ENCODE results near the gene SPSB3. TPM values are rescaled to one million over a fixed set of nuclear protein-coding genes. Genes with fewer than 3 reads are reported as not detected.

The SPSB3 gene
- total and polyA plus RNA-seq, 7 donors: 34.4 to 98.4 (median 61.4) TPM

GRCh38 chr16:1816396-1817275 is 34.3 kb upstream of the SPSB3 start:
- H3K4me3 ChIP-seq: no peak overlapping the region
- peaks cover 32 to 84% (median 41%) of the 10 kb centered on the region in 4 donors for H3K36me3 ChIP-seq
- H3K27me3 ChIP-seq: no peaks in the 10 kb centered on the region
- no peak overlapping the region for H3K27ac ChIP-seq
- DNase-seq: no peak
- TF ChIP-seq POLR2AphosphoS5 (IDR thresholded peaks at IDR 0.05): no peak
- TF ChIP-seq CTCF (IDR thresholded peaks at IDR 0.05): no peak
- no peak for TF ChIP-seq EP300 (IDR thresholded peaks at IDR 0.05)
- no peak for TF ChIP-seq POLR2A (IDR thresholded peaks at IDR 0.05)
- peaks cover 0 to 6% (median 0%) of the 10 kb centered on the region in 4 donors for H3K4me1 ChIP-seq
- intact Hi-C loops (cut with DNase I): no loop called here
- WGBS, 2 donors: 95 to 96% methylated on average over 40 of the region's 40 CpGs
- H3K9me3 ChIP-seq: no peaks in the 10 kb centered on the region

- no peaks in the 10 kb centered on the region for H3K27me3 ChIP-seq
- TF ChIP-seq EP300 (IDR thresholded peaks at IDR 0.05) (no peak), POLR2A (IDR thresholded peaks at IDR 0.05) (no peak), POLR2AphosphoS5 (IDR thresholded peaks at IDR 0.05) (no peak), CTCF (IDR thresholded peaks at IDR 0.05) (no peak)
- H3K4me3 ChIP-seq: no peak overlapping the region
- WGBS, 2 donors: 89 to 92% methylated on average over 11 of the region's 11 CpGs
- no peaks in the 10 kb centered on the region for H3K9me3 ChIP-seq
- H3K36me3 ChIP-seq: peaks cover 25 to 78% (median 32%) of the 10 kb centered on the region in 4 donors
- intact Hi-C loops (cut with DNase I): no loop called here
- H3K27ac ChIP-seq: no peak overlapping the region
- peaks cover 0 to 6% (median 0%) of the 10 kb centered on the region in 4 donors for H3K4me1 ChIP-seq
- DNase-seq: no peak
These were observed 33.1 kb upstream of the SPSB3 start for GRCh38 chr16:1815461-1815860.

DNA sequence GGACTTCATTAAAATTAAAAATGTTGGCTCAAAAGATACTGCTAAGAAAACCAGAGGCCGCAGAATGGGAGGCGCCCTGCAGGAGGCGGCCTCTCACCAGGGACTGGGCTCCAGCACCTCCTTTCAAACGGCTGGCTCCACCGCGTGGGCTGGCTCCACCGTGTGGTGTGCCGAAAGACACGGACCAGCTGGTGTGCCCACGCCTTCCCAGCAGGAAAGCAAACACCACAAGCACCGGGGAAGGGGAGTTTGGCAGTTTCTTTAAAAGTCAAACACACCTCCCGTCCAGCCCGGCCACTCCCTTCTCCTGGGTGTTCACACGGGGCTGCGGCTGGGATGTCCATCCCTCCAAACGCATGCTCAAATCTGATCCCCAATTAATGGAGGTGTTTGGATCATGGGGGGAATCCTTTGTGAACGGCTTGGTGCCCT is 30.4 kb upstream of the SPSB3 start:
- intact Hi-C loops (cut with DNase I): no loop called here
- H3K36me3 ChIP-seq: peaks cover 26 to 77% (median 34%) of the 10 kb centered on the region in 4 donors
- H3K27ac ChIP-seq: no peak overlapping the region
- peaks cover 0 to 6% (median 0%) of the 10 kb centered on the region in 4 donors for H3K4me1 ChIP-seq
- no peak overlapping the region for H3K4me3 ChIP-seq
- H3K27me3 ChIP-seq: no peaks in the 10 kb centered on the region
- H3K9me3 ChIP-seq: no peaks in the 10 kb centered on the region
- DNase-seq: peak; percentile 78
- 8 to 30% methylated on average over 17 of the region's 17 CpGs for WGBS, 2 donors
- TF ChIP-seq EP300 (IDR thresholded peaks at IDR 0.05) (no peak), POLR2A (IDR thresholded peaks at IDR 0.05) (no peak), CTCF (IDR thresholded peaks at IDR 0.05) (peak in 2 of 4 experiments; percentile 23 to 29), POLR2AphosphoS5 (IDR thresholded peaks at IDR 0.05) (peak in 2 of 4 donors; percentile 32 to 42)

DNA sequence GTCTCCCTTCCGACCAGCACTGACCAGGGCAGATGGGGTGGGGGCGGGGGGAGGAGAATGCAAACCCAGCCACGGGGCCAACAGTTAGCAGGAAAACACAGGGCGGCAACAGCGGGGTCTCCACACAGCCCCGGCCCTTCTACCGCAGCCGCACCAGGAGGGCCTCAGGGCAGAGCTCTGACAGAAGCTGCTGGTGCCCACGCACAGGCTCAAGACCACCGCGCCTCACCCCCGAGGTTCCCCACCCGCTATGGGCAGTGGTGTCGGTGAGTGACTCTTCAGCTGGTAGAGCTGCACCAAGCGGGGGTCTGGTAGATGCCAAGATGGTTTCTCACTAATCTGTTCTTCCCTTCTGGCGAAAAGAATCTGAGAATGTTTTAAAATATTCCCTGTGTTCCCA is 28.2 kb upstream of the SPSB3 start:
- no peak for TF ChIP-seq POLR2A (IDR thresholded peaks at IDR 0.05)
- TF ChIP-seq CTCF (IDR thresholded peaks at IDR 0.05): no peak
- TF ChIP-seq EP300 (IDR thresholded peaks at IDR 0.05): no peak
- TF ChIP-seq POLR2AphosphoS5 (IDR thresholded peaks at IDR 0.05): no peak
- H3K4me3 ChIP-seq: no peak overlapping the region
- intact Hi-C loops (cut with DNase I): no loop called here

More for the DNA sequence above, 28.2 kb upstream of the SPSB3 start:
- DNase-seq: peak; percentile 60
- Histone ChIP-seq H3K4me1 (peaks cover 0 to 6% (median 0%) of the 10 kb centered on the region in 4 donors), H3K9me3 (no peaks in the 10 kb centered on the region), H3K36me3 (peaks cover 17 to 67% (median 24%) of the 10 kb centered on the region in 4 donors), H3K27me3 (no peaks in the 10 kb centered on the region), H3K27ac (no peak overlapping the region)
- 96 to 97% methylated on average over 16 of the region's 16 CpGs for WGBS, 2 donors
